Thoracic aorta (tissue), 2 donors: Measurements from ENCODE around the gene TSPAN8. TPM values are rescaled to one million over a fixed set of nuclear protein-coding genes. Genes with fewer than 3 reads are reported as not detected.

Experiments
- ATAC-seq: fragments of 150-250 bp; one replicate; pipeline ENCODE4 v1.8.0; 2017; ENCODE audit warnings: low read depth; ENCODE audit not compliant: insufficient number of reproducible peaks, low FRiP score
- DNase-seq: peaks from one replicate; pipeline ENCODE4 v3.0.0-alpha.2; 2020; ENCODE audit warnings: low spot score
- H3K27ac ChIP-seq, 2 donors: fragments of 200-600 bp; sonication (generic); 1 replicate in 1 of 2; 2 replicates in 1 of 2; pipeline ENCODE4 v1.5.1; 2016; ENCODE audit warnings: mild to moderate bottlenecking in 2 of 2, moderate library complexity in 2 of 2
- H3K27me3 ChIP-seq: fragments of 200-600 bp; sonication (generic); replicated peaks from 2 replicates; pipeline ENCODE4 v1.6.0; 2016; ENCODE audit warnings: mild to moderate bottlenecking; ENCODE audit not compliant: insufficient read depth
- H3K36me3 ChIP-seq: fragments of 200-600 bp; sonication (generic); one replicate; pipeline ENCODE4 v1.5.1; 2016
- H3K4me1 ChIP-seq, 2 donors: fragments of 200-600 bp; sonication (generic); 1 replicate in 1 of 2; 2 replicates in 1 of 2; pipeline versions ENCODE4 v1.5.1 to v1.6.0; 2016; ENCODE audit warnings: low read depth in 2 of 2, mild to moderate bottlenecking in 1 of 2; ENCODE audit not compliant: control insufficient read depth in 1 of 2
- H3K4me3 ChIP-seq: fragments of 200-600 bp; sonication (generic); 2 replicates; pipeline ENCODE4 v1.5.1; 2016; ENCODE audit warnings: mild to moderate bottlenecking
- H3K9me3 ChIP-seq: fragments of 200-600 bp; sonication (generic); 2 replicates; pipeline ENCODE4 v1.5.1; 2016
- total RNA-seq, 2 donors: library from RNA; depleted of rRNA; stranded (reverse); fragments of >200 nt; gene quantifications; one replicate each; pipeline versions ENCODE4 v1.1.0 to v1.2.3, GENCODE V29; 2016
- TF ChIP-seq, protein P1 (sequence below): fragments of 200-600 bp; sonication (generic); IDR thresholded peaks from one replicate; pipeline ENCODE4 v1.5.1; 2019; ENCODE audit warnings: antibody characterized with exemption

The TSPAN8 gene
- total RNA-seq, 2 donors from 2014 or later = 12.8 to 70.9 TPM

DNA sequence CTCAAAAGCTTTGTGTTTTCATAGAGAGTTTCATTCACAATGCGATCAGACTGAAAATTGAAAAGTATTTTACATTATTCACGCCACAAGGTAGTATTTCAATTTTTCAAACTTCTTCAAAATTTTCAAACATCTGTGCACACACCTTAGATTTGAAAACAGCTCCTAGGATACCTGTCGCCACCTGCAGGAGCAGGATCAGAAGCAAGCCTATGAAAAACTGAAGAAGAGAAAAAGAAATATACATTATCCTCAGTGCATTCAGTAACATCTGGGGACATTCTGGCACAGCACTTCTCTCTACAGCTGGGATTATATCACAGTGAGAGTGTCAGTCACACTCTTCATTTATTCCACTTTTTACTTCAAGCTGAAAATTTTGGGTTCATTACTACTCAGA lies 19.8 kb downstream of the TSPAN8 start:
- H3K36me3 ChIP-seq = no peaks in the 10 kb centered on the region
- no peak overlapping the region for H3K4me3 ChIP-seq
- no peak for ATAC-seq
- no peak for DNase-seq
- H3K9me3 ChIP-seq = no peaks in the 10 kb centered on the region
- TF ChIP-seq, protein P1, sequence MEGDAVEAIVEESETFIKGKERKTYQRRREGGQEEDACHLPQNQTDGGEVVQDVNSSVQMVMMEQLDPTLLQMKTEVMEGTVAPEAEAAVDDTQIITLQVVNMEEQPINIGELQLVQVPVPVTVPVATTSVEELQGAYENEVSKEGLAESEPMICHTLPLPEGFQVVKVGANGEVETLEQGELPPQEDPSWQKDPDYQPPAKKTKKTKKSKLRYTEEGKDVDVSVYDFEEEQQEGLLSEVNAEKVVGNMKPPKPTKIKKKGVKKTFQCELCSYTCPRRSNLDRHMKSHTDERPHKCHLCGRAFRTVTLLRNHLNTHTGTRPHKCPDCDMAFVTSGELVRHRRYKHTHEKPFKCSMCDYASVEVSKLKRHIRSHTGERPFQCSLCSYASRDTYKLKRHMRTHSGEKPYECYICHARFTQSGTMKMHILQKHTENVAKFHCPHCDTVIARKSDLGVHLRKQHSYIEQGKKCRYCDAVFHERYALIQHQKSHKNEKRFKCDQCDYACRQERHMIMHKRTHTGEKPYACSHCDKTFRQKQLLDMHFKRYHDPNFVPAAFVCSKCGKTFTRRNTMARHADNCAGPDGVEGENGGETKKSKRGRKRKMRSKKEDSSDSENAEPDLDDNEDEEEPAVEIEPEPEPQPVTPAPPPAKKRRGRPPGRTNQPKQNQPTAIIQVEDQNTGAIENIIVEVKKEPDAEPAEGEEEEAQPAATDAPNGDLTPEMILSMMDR = no peak
- peaks cover 10 to 22% of the 10 kb centered on the region in 2 donors for H3K4me1 ChIP-seq
- no peaks in the 10 kb centered on the region for H3K27me3 ChIP-seq
- no peak overlapping the region for H3K27ac ChIP-seq

DNA sequence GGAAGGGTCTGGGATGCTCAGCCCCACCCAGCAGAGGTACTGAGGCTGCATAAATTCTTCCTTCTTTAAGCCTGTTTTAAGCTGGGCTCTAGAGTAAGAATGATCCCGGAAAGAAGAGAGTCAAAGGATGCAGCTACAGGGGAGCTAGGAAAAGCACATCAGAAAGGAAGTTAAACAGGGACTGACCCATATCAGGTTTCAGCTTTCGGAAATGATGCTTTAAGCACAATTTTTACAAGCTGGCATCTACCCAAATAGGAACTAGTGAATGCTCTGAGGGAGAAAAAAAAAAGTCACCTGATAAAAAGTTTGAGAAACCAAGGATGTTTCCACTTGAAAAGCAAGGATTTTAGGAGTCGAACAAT lies 22.0 kb downstream of the TSPAN8 start:
- H3K9me3 ChIP-seq = no peaks in the 10 kb centered on the region
- TF ChIP-seq, protein P1 = no peak
- DNase-seq = no peak
- no peak overlapping the region for H3K27ac ChIP-seq
- no peaks in the 10 kb centered on the region for H3K27me3 ChIP-seq
- no peak overlapping the region for H3K4me3 ChIP-seq
- no peaks in the 10 kb centered on the region for H3K36me3 ChIP-seq
- no peak for ATAC-seq
- peaks cover 4 to 6% of the 10 kb centered on the region in 2 donors for H3K4me1 ChIP-seq

GRCh38 chr12:71135077-71135811 lies 22.6 kb downstream of the TSPAN8 start:
- no peaks in the 10 kb centered on the region for H3K27me3 ChIP-seq
- no peak overlapping the region for H3K27ac ChIP-seq
- peaks cover 0 to under 1% of the 10 kb centered on the region in 2 donors for H3K4me1 ChIP-seq
- no peaks in the 10 kb centered on the region for H3K36me3 ChIP-seq
- H3K9me3 ChIP-seq = no peaks in the 10 kb centered on the region
- no peak for ATAC-seq
- TF ChIP-seq, protein P1 = no peak
- DNase-seq = no peak
- no peak overlapping the region for H3K4me3 ChIP-seq

DNA sequence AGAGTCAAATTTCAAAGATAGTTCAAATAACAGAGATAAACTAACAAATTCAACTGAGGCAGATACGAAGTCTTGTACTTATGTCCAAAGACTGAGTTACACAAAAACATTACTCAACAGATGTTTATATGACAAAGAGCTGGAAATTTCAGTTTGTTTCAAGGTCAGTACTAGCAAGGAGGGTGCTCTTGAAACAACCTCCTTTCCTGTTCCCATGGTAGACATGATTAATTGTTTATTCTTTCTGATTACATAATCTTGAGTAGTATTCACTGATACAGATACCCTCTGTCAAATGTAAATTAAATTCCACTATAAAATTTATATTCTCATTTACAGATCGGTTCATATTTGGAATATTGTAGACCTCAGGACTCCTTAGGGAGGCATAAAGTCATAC lies 23.4 kb downstream of the TSPAN8 start:
- DNase-seq = no peak
- TF ChIP-seq, protein P1 = no peak
- Histone ChIP-seq H3K9me3 (no peaks in the 10 kb centered on the region), H3K27me3 (no peaks in the 10 kb centered on the region), H3K4me3 (no peak overlapping the region), H3K4me1 (no peaks in the 10 kb centered on the region), H3K27ac (no peak overlapping the region), H3K36me3 (no peaks in the 10 kb centered on the region)
- no peak for ATAC-seq

- peaks cover 0 to 3% of the 10 kb centered on the region in 2 donors for H3K4me1 ChIP-seq
- DNase-seq (no peak), ATAC-seq (no peak)
- no peaks in the 10 kb centered on the region for H3K36me3 ChIP-seq
- TF ChIP-seq, protein P1 = no peak
- H3K27ac ChIP-seq = no peak overlapping the region
- H3K9me3 ChIP-seq = no peaks in the 10 kb centered on the region
- no peaks in the 10 kb centered on the region for H3K27me3 ChIP-seq
- H3K4me3 ChIP-seq = no peak overlapping the region
These were observed 27.2 kb downstream of the TSPAN8 start for GRCh38 chr12:71130521-71131069.
